PFSK-1 (cell line): Measurements from ENCODE around the gene PTPRT.

Experiments used
- FOXP2 ChIP-seq: optimal IDR thresholded peaks from 2 replicates; pipeline ENCODE3; 2011; ENCODE audit warnings: borderline replicate concordance, control low read depth, inconsistent platforms; ENCODE audit not compliant: insufficient read depth; ENCODE audit errors: extremely low read length, extremely low read depth
- POLR2AphosphoS5 ChIP-seq: IDR thresholded peaks from 2 replicates; pipeline ENCODE4 v1.6.1; 2012; ENCODE audit warnings: low read depth, mild to moderate bottlenecking, control low read depth, low read length, moderate library complexity
- SIN3A ChIP-seq: IDR thresholded peaks from 2 replicates; pipeline ENCODE4 v1.6.1; 2012; ENCODE audit warnings: mild to moderate bottlenecking, low read length, moderate library complexity, borderline replicate concordance; ENCODE audit not compliant: insufficient read depth
- TAF1 ChIP-seq: IDR thresholded peaks from 2 replicates; pipeline ENCODE4 v1.6.1; 2012; ENCODE audit warnings: low read length, control low read depth, borderline replicate concordance; ENCODE audit not compliant: insufficient read depth
- TF ChIP-seq, protein P1 (sequence below), 2 experiments: IDR thresholded peaks; 2 replicates each; pipeline versions ENCODE4 v1.6.1 to v1.8.0; 2011 to 2012; ENCODE audit warnings: low read depth in 2 of 2, low read length in 2 of 2, control low read depth in 1 of 2, inconsistent platforms in 1 of 2, mild to moderate bottlenecking in 1 of 2, moderate library complexity in 1 of 2; ENCODE audit not compliant: insufficient read depth in 1 of 2

The PTPRT gene

GRCh38 chr20:42635699-42636411 is 553.9 kb downstream of the PTPRT start:
- TF ChIP-seq TAF1 = no peak
- no peak for TF ChIP-seq SIN3A
- TF ChIP-seq, protein P1, sequence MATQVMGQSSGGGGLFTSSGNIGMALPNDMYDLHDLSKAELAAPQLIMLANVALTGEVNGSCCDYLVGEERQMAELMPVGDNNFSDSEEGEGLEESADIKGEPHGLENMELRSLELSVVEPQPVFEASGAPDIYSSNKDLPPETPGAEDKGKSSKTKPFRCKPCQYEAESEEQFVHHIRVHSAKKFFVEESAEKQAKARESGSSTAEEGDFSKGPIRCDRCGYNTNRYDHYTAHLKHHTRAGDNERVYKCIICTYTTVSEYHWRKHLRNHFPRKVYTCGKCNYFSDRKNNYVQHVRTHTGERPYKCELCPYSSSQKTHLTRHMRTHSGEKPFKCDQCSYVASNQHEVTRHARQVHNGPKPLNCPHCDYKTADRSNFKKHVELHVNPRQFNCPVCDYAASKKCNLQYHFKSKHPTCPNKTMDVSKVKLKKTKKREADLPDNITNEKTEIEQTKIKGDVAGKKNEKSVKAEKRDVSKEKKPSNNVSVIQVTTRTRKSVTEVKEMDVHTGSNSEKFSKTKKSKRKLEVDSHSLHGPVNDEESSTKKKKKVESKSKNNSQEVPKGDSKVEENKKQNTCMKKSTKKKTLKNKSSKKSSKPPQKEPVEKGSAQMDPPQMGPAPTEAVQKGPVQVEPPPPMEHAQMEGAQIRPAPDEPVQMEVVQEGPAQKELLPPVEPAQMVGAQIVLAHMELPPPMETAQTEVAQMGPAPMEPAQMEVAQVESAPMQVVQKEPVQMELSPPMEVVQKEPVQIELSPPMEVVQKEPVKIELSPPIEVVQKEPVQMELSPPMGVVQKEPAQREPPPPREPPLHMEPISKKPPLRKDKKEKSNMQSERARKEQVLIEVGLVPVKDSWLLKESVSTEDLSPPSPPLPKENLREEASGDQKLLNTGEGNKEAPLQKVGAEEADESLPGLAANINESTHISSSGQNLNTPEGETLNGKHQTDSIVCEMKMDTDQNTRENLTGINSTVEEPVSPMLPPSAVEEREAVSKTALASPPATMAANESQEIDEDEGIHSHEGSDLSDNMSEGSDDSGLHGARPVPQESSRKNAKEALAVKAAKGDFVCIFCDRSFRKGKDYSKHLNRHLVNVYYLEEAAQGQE (IDR thresholded peaks at IDR 0.05; ENCODE audit: insufficient read depth in 1 of 2, low read depth in 2 of 2, low read length in 2 of 2) = no peak
- no peak for TF ChIP-seq FOXP2
- TF ChIP-seq POLR2AphosphoS5 = no peak

DNA sequence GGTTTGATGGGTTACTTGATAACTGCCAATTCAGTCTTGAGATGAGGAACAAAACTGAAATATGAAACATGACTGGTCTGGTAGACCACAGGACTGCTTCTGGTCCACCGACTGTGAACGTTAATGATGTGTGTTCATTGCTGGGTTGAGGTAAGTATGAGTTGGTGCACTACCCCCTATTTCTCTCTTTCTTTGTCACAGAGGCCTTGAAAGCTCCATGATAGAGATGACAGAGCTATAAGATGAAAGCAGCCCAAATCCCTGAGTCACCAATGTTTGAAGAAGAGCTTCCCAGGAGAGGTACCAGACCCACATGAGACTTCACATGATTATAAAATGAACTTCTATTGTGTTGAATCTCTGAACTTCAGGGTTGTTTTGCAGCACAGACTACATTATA is 555.5 kb downstream of the PTPRT start:
- TF ChIP-seq TAF1 (no peak), FOXP2 (no peak), POLR2AphosphoS5 (no peak)

DNA sequence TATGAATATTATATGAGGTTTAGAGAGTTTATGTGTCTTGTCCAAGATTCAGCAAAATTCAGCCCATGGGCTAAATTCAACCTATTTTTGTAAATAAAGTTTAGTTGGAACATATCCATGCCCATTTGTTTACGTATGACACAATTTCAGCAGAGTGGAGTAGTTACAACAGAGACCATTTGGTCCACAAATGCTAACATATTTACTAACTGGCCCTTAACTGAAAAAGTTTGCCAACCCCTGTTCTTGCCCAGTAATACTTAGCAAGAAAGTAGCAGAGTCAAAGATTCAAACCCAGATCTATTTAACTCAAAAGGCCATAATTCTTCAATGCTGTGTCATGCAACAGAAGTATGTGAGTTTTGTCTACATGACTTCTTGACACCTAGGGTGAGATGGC is 561.0 kb downstream of the PTPRT start:
- TF ChIP-seq, protein P1 (IDR thresholded peaks at IDR 0.05; ENCODE audit: insufficient read depth in 1 of 2, low read depth in 2 of 2, low read length in 2 of 2) = no peak
- no peak for TF ChIP-seq TAF1
- no peak for TF ChIP-seq POLR2AphosphoS5
- no peak for TF ChIP-seq SIN3A
- no peak for TF ChIP-seq FOXP2

DNA sequence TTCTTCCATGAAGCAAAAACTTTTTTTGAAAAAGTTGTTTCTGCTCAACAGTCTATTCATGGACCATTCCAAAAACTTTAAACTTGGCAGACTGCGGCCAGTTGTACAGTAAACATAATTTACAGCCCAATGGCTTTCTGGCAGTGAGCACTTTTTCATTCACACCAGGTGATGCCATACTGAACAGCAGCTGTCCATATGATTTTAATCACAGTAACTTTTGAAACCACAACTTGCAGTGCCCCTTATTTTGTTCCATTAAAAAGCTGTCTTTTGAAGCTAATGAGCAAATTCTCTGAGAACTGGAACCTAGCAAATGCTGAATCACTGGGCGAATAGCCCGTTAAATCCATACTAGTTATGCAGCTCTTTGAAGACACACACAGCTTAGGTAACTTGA is 576.6 kb downstream of the PTPRT start:
- TF ChIP-seq, protein P1 (IDR thresholded peaks at IDR 0.05; ENCODE audit: insufficient read depth in 1 of 2, low read depth in 2 of 2, low read length in 2 of 2) = no peak
- TF ChIP-seq POLR2AphosphoS5 = no peak
- TF ChIP-seq TAF1 = no peak
- no peak for TF ChIP-seq SIN3A
- no peak for TF ChIP-seq FOXP2

DNA sequence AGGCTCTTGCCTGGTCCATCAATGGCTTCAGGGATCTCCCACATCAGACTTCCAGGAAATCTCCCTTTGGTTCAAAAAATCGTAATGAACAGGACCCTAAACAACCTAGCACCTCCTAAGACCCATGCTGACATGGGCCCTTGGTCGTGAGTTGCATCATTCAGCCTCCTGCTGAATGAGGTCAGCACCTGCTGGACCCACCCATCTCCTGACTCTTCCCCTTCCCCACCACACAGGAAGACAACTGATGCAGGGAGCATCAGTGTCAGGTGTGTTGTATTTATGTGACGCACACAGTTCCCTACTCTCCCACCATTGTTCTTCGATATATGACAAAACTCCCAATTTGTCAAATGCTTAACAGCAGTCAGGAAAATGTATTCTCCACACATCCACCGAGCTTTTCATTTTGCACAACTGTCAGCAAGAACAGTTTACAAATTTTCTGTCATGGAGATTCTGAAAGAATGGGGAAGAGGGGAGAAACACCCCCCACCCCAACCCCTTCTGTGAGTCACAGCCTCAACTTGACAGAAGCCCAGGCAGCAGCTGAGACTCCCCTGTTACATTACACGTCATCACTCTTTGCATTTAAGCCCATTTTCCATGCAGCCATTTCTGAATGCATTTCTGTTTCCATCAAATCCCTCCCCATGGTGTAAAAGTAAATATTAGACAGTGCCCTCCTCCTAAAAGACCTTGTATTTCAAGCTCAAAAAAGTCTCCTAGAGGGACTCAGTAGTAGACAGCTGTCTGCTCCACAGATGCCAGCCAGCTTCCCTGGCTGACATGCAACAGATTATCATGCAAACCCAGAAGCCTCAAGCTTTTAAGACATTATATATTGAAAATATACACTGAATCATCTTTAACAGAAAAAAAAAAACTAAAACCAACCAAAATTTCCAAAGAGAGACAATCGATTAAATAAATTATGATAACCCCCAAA is 577.5 kb downstream of the PTPRT start:
- TF ChIP-seq SIN3A (no peak), FOXP2 (no peak), TAF1 (no peak)

DNA sequence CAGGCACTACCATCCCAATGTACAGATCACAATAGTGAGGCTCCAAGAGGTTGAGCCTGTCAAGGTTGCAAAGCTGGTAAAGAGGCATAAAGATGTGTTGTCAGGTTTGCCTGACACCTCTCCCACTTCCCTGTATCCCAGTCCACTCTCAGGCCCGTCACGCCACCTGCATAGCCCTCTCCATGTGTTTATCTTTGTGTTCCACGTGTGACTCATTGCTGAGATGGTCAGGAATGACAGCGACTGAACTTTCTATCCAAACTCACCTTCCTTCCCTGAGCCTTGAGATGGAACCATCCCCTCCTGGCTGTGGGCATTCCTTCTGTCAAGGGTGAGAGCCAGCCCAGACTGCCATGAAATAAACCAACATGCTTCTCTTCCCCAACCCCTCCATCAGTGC is 578.3 kb downstream of the PTPRT start:
- TF ChIP-seq FOXP2 = no peak
